ENCODE measurements around the gene FAM83E.

DNA sequence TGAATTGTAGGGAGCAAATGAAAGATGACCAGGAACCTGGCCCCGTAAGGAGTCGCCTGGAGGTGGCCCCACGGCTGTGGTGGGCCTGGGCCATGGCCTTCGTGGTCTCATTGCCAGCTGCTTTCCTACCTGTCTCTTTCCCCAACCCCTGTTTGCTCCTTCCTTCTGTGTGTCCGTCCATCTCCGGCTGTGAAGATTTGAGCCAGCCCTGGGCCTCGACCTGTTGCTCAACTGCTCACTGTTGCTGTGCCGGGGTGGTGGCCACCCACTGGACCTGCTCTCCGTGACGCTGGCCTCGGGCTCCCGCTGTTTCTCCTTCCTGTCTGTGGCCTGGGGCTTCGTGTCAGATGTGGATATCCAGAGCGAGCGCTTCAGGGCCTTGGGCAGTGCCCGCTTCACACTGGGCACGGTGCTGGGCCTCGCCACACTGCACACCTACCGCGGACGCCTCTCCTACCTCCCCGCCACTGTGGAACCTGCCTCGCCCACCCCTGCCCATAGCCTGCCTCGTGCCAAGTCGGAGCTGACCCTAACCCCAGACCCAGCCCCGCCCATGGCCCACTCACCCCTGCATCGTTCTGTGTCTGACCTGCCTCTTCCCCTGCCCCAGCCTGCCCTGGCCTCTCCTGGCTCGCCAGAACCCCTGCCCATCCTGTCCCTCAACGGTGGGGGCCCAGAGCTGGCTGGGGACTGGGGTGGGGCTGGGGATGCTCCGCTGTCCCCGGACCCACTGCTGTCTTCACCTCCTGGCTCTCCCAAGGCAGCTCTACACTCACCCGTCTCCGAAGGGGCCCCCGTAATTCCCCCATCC lies 13.8 kb upstream of the FAM83E start:
- TF ChIP-seq ZNF384 (IDR thresholded peaks at IDR 0.05) (no peak), SUZ12 (IDR thresholded peaks at IDR 0.05) (no peak), FOXA1 (IDR thresholded peaks at IDR 0.05) (no peak), LEF1 (IDR thresholded peaks at IDR 0.05; ENCODE audit: borderline replicate concordance) (no peak), CTBP1 (IDR thresholded peaks at IDR 0.05; ENCODE audit: borderline replicate concordance) (no peak), BHLHE40 (IDR thresholded peaks at IDR 0.05; ENCODE audit: borderline replicate concordance) (no peak), NFRKB (IDR thresholded peaks at IDR 0.05) (no peak), SP1 (IDR thresholded peaks at IDR 0.05) (no peak), L3MBTL2 (conservative IDR thresholded peaks at IDR 0.05) (no peak)
- TF ChIP-seq, protein P1, sequence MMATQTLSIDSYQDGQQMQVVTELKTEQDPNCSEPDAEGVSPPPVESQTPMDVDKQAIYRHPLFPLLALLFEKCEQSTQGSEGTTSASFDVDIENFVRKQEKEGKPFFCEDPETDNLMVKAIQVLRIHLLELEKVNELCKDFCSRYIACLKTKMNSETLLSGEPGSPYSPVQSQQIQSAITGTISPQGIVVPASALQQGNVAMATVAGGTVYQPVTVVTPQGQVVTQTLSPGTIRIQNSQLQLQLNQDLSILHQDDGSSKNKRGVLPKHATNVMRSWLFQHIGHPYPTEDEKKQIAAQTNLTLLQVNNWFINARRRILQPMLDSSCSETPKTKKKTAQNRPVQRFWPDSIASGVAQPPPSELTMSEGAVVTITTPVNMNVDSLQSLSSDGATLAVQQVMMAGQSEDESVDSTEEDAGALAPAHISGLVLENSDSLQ (IDR thresholded peaks at IDR 0.05), result no peak
